ENCODE measurements around the gene MBD3L2. TPM values are rescaled to one million over a fixed set of nuclear protein-coding genes. Genes with fewer than 3 reads are reported as not detected.

Gene MBD3L2
- total RNA-seq, 1 experiment from 2014 or later: not detected

Other genes with a start within 250 kb of the MBD3L2 start
- not detected in 2 replicates for gene ADGRE1, start 161.7 kb upstream of the MBD3L2 start, total RNA-seq (2014; rRNA removed; shearing (Covaris generic))
- not detected in 2 replicates for gene MBD3L2B, start 27.9 kb upstream of the MBD3L2 start, total RNA-seq (2014; rRNA removed; shearing (Covaris generic))
- gene MBD3L5, start 18.7 kb upstream of the MBD3L2 start, total RNA-seq (2014; rRNA removed; shearing (Covaris generic)): not detected in 2 replicates
- gene MBD3L4, start 9.1 kb upstream of the MBD3L2 start, total RNA-seq (2014; rRNA removed; shearing (Covaris generic)): not detected in 2 replicates
- gene MBD3L3, start 9.4 kb downstream of the MBD3L2 start, total RNA-seq (2014; rRNA removed; shearing (Covaris generic)): not detected in 2 replicates
- 4.0 and 4.1 TPM in 2 replicates for gene ZNF557, start 20.4 kb downstream of the MBD3L2 start, total RNA-seq (2014; rRNA removed; shearing (Covaris generic))
- gene INSR, start 245.1 kb downstream of the MBD3L2 start, total RNA-seq (2014; rRNA removed; shearing (Covaris generic)): 12.5 and 16.8 TPM in 2 replicates

Data from HT-29 (cell line).